SK-N-DZ (cell line): Measurements from ENCODE around the gene TENT5A.
"Not testable (repeated sequence)": the region's sequence is repeated elsewhere in the genome, so short reads cannot be mapped to it uniquely, and the experiment has no call there.

Experiments used
- DNase-seq: peaks from one replicate; pipeline ENCODE4 v3.0.0-alpha.2; 2015; ENCODE audit warnings: low spot score

TENT5A gene

GRCh38 chr6:81750681-81751387, 1.6 kb downstream of the TENT5A start:
- peak; percentile 14 for DNase-seq

GRCh38 chr6:81750200-81750599, 2.3 kb downstream of the TENT5A start:
- DNase-seq: no peak

GRCh38 chr6:81749707-81750106, 2.8 kb downstream of the TENT5A start:
- peak; percentile 4 for DNase-seq

GRCh38 chr6:81748994-81749393, 3.5 kb downstream of the TENT5A start:
- DNase-seq: no peak

GRCh38 chr6:81747327-81747726, 5.2 kb downstream of the TENT5A start:
- no peak for DNase-seq

GRCh38 chr6:81744131-81744530, 8.3 kb downstream of the TENT5A start:
- no peak for DNase-seq

GRCh38 chr6:81743649-81744048, 8.8 kb downstream of the TENT5A start:
- DNase-seq: no peak

GRCh38 chr6:81741689-81742088, 10.8 kb downstream of the TENT5A start:
- no peak for DNase-seq

- DNase-seq: not testable (repeated sequence)
Measured at GRCh38 chr6:81740591-81740990, 11.9 kb downstream of the TENT5A start.

- DNase-seq: no peak
Measured at GRCh38 chr6:81739230-81740195, 13.0 kb downstream of the TENT5A start.

GRCh38 chr6:81736428-81736827, 16.1 kb downstream of the TENT5A start:
- DNase-seq: no peak

- no peak for DNase-seq
Measured at GRCh38 chr6:81735756-81736380, 16.6 kb downstream of the TENT5A start.

- DNase-seq: no peak
Measured at GRCh38 chr6:81734500-81735150, 17.9 kb downstream of the TENT5A start.

- DNase-seq: no peak
Measured at GRCh38 chr6:81734081-81734480, 18.4 kb downstream of the TENT5A start.

- DNase-seq: no peak
Measured at GRCh38 chr6:81731814-81732213, 20.7 kb downstream of the TENT5A start.

- no peak for DNase-seq
Measured at GRCh38 chr6:81727876-81728517, 24.5 kb downstream of the TENT5A start.

- DNase-seq: no peak
Measured at GRCh38 chr6:81725127-81725526, 27.4 kb downstream of the TENT5A start.

- no peak for DNase-seq
Measured at GRCh38 chr6:81722506-81723223, 29.8 kb downstream of the TENT5A start.

GRCh38 chr6:81720427-81720826, 32.1 kb downstream of the TENT5A start:
- no peak for DNase-seq

- no peak for DNase-seq
Measured at GRCh38 chr6:81718126-81718525, 34.4 kb downstream of the TENT5A start.

GRCh38 chr6:81714684-81715083, 37.8 kb downstream of the TENT5A start:
- DNase-seq: no peak
